ENCODE data around the gene GHDC.

DNA sequence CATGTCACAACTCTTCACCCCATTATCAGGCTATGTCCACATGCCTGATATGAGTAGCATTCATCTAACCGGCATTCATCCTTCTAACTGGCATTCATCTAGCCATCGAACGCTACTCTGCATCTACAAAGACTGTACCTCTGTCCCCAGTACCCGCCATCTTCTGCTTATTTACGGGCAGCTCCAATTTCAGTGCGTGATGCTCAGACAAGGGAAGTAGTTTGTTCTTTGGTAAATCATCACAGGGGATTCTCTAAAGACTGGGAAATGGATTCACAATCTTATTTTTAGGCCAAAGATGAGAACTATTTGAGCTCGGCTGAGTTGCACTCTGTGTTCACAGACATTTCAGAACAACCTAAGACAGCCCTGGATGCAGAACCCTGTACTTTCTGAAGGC lies 42.5 kb upstream of the GHDC start:
- TF ChIP-seq, protein P1, sequence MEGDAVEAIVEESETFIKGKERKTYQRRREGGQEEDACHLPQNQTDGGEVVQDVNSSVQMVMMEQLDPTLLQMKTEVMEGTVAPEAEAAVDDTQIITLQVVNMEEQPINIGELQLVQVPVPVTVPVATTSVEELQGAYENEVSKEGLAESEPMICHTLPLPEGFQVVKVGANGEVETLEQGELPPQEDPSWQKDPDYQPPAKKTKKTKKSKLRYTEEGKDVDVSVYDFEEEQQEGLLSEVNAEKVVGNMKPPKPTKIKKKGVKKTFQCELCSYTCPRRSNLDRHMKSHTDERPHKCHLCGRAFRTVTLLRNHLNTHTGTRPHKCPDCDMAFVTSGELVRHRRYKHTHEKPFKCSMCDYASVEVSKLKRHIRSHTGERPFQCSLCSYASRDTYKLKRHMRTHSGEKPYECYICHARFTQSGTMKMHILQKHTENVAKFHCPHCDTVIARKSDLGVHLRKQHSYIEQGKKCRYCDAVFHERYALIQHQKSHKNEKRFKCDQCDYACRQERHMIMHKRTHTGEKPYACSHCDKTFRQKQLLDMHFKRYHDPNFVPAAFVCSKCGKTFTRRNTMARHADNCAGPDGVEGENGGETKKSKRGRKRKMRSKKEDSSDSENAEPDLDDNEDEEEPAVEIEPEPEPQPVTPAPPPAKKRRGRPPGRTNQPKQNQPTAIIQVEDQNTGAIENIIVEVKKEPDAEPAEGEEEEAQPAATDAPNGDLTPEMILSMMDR (IDR thresholded peaks at IDR 0.05): no peak
- TF ChIP-seq POLR2A (IDR thresholded peaks at IDR 0.05): no peak
